GM23338 (cell line): ENCODE results near the gene KLHL25. TPM values are rescaled to one million over a fixed set of nuclear protein-coding genes. Genes with fewer than 3 reads are reported as not detected.

Source experiments
- ATAC-seq: fragments of 200-7000 bp; cut with Tn5 transposase; 3 replicates; pipeline ENCODE4 v1.9.1; 2020
- DNase-seq: peaks from one replicate; pipeline ENCODE4 v3.0.0-alpha.2; 2015; ENCODE audit warnings: low spot score
- H2AFZ ChIP-seq: fragments of 200-600 bp; sonication (generic); 2 replicates; pipeline ENCODE4 v1.8.0; 2016; ENCODE audit warnings: antibody characterized with exemption, mild to moderate bottlenecking, moderate library complexity
- H3F3A ChIP-seq: fragments of 200-600 bp; sonication (generic); replicated peaks from 2 replicates; pipeline ENCODE4 v1.8.0; 2017; ENCODE audit warnings: antibody characterized with exemption, mixed run types, low read depth
- H3K27ac ChIP-seq: fragments of 200-600 bp; sonication (generic); 2 replicates; pipeline ENCODE4 v1.6.1; 2016; ENCODE audit warnings: low read depth
- H3K27me3 ChIP-seq: fragments of 200-600 bp; sonication (generic); 2 replicates; pipeline ENCODE4 v1.8.0; 2016; ENCODE audit warnings: mild to moderate bottlenecking, mixed run types, moderate library complexity; ENCODE audit not compliant: insufficient read depth
- H3K36me3 ChIP-seq: fragments of 200-600 bp; sonication (generic); 2 replicates; pipeline ENCODE4 v1.8.0; 2016; ENCODE audit warnings: mild to moderate bottlenecking; ENCODE audit not compliant: insufficient read depth
- H3K4me1 ChIP-seq: fragments of 200-600 bp; sonication (generic); 2 replicates; pipeline ENCODE4 v1.8.0; 2016; ENCODE audit warnings: mild to moderate bottlenecking, moderate library complexity; ENCODE audit not compliant: insufficient read depth
- H3K4me2 ChIP-seq: fragments of 200-600 bp; sonication (generic); 2 replicates; pipeline ENCODE4 v1.7.1; 2017; ENCODE audit warnings: mixed run types
- H3K4me3 ChIP-seq: fragments of 200-600 bp; sonication (generic); 2 replicates; pipeline ENCODE4 v1.6.1; 2016; ENCODE audit warnings: mixed run types
- H3K79me2 ChIP-seq: fragments of 200-600 bp; sonication (generic); replicated peaks from 2 replicates; pipeline ENCODE4 v1.8.0; 2017; ENCODE audit warnings: mild to moderate bottlenecking; ENCODE audit not compliant: insufficient read depth
- H3K9me2 ChIP-seq: fragments of 200-600 bp; sonication (generic); 2 replicates; pipeline ENCODE4 v1.8.0; 2017; ENCODE audit not compliant: insufficient read depth
- H4K20me1 ChIP-seq: fragments of 200-600 bp; sonication (generic); replicated peaks from 2 replicates; pipeline ENCODE4 v1.8.0; 2017; ENCODE audit warnings: mild to moderate bottlenecking; ENCODE audit not compliant: insufficient read depth
- H3K27ac Mint-ChIP-seq: 2 replicates; pipeline ENCODE4 v1.8.0; 2020; ENCODE audit warnings: inconsistent platforms, mild to moderate bottlenecking, moderate library complexity, mixed read lengths
- H3K27me3 Mint-ChIP-seq: 3 replicates; pipeline ENCODE4 v1.8.0; 2022; ENCODE audit warnings: low read depth, mild to moderate bottlenecking, moderate library complexity, mixed read lengths, inconsistent platforms; ENCODE audit not compliant: insufficient read depth, poor library complexity
- H3K36me3 Mint-ChIP-seq: 3 replicates; pipeline ENCODE4 v1.8.0; 2021; ENCODE audit warnings: low read depth, mild to moderate bottlenecking, inconsistent platforms, moderate library complexity, mixed read lengths
- H3K4me1 Mint-ChIP-seq: 3 replicates; pipeline ENCODE4 v1.8.0; 2020; ENCODE audit warnings: mild to moderate bottlenecking, inconsistent platforms, mixed read lengths
- H3K4me3 Mint-ChIP-seq: 3 replicates; pipeline ENCODE4 v1.8.0; 2021; ENCODE audit warnings: moderate library complexity, mild to moderate bottlenecking, inconsistent platforms, mixed read lengths
- H3K9me3 Mint-ChIP-seq: 3 replicates; pipeline ENCODE4 v1.8.0; 2020; ENCODE audit warnings: moderate library complexity, mild to moderate bottlenecking, inconsistent platforms, mixed read lengths
- CREB1 ChIP-seq: fragments of 250-450 bp; sonication (Bioruptor Pico); IDR thresholded peaks from 2 replicates; pipeline ENCODE4 v1.5.0; 2020; ENCODE audit warnings: low read depth, mild to moderate bottlenecking, moderate library complexity
- CTCF ChIP-seq, 2 experiments: fragments of 200-600 bp in 1 of 2; sonication (generic) in 1 of 2; conservative IDR thresholded peaks; 2 replicates each; pipeline versions ENCODE4 v1.5.1 to v1.6.1; 2016 to 2017; ENCODE audit warnings: antibody characterized with exemption in 2 of 2, low read depth in 2 of 2, mild to moderate bottlenecking in 2 of 2, moderate library complexity in 1 of 2
- EZH2phosphoT487 ChIP-seq: fragments of 200-600 bp; sonication (generic); IDR thresholded peaks from one replicate; pipeline ENCODE4 v1.8.1; 2018; ENCODE audit warnings: antibody characterized with exemption; ENCODE audit not compliant: unreplicated experiment
- JUNB ChIP-seq: IDR thresholded peaks from one replicate; pipeline ENCODE4 v1.6.1; 2016; ENCODE audit warnings: antibody characterized with exemption; ENCODE audit not compliant: unreplicated experiment
- POLR2AphosphoS5 ChIP-seq: IDR thresholded peaks from 2 replicates; pipeline ENCODE4 v1.6.1; 2016; ENCODE audit warnings: antibody characterized with exemption, low read depth
- REST ChIP-seq: IDR thresholded peaks from one replicate; pipeline ENCODE4 v1.6.1; 2018; ENCODE audit warnings: antibody characterized with exemption; ENCODE audit not compliant: unreplicated experiment
- STAT1 ChIP-seq: IDR thresholded peaks from one replicate; pipeline ENCODE4 v1.6.1; 2016; ENCODE audit warnings: antibody characterized with exemption; ENCODE audit not compliant: unreplicated experiment
- ZNF114 ChIP-seq: fragments of 250-450 bp; sonication (Bioruptor Pico); IDR thresholded peaks from 2 replicates; pipeline ENCODE4 v1.5.0; 2020; ENCODE audit warnings: mild to moderate bottlenecking, moderate library complexity
- ZNF462 ChIP-seq: fragments of 250-450 bp; sonication (Bioruptor Pico); IDR thresholded peaks from 2 replicates; pipeline ENCODE4 v1.5.0; 2020; ENCODE audit warnings: mild to moderate bottlenecking, moderate library complexity
- polyA plus RNA-seq: library from polyadenylated mRNA; unstranded; fragments of >200 nt; fragmentation: Nextera tagmentation; extraction: Ambion mirVana; gene quantifications from 2 replicates; pipeline ENCODE4 v1.2.1, GENCODE V29; 2016
- total RNA-seq: library from RNA; depleted of rRNA; stranded (reverse); fragments of >200 nt; shearing (Covaris generic); gene quantifications from 2 replicates; pipeline ENCODE4 v1.2.3, GENCODE V29; 2014

The KLHL25 gene
- total and polyA plus RNA-seq, 2 experiments from 2014 or later: 5.2 to 28.5 TPM

DNA sequence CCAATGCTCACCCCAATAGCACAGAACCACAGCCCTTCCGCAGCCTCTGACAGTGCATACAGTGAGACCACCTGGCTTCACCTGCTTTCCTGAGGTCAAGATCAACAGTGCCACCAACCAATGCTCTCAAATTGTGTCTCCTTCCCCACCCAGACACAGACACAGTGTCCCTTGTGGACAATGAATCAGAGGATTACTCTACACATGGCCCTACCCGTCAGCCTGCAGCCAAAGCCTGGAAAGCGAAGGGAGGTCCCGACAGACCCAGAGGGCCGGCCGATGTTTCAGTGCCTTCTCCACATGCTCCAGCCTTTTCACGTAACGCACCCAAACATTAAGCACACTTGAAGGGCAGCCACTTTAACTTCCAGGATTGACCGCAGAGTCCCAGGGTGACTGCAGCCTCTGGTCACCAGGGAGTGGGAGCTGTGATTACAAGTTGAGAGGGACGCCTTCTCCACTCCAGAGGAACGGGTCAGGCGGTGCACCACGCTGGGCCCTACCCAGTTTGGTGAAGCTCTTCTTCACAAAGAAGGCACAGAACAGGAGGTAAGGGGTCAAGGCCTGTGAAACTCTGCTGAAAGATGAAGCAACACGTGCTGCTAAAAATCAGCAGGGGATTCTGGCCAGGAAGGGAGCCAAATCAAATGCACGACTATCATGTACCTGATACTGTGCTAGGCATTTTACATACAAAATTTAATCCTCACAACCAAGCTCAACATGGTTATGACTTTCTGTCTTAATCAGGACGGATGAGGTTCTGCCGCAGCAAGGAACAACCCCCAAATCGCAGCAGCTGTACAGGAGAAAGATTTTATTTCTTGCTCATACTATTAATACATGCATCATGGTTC is 17.2 kb downstream of the KLHL25 start (continued):
- no peak for TF ChIP-seq CTCF (conservative IDR thresholded peaks at IDR 0.05; ENCODE audit: low read depth in 2 of 2)

DNA sequence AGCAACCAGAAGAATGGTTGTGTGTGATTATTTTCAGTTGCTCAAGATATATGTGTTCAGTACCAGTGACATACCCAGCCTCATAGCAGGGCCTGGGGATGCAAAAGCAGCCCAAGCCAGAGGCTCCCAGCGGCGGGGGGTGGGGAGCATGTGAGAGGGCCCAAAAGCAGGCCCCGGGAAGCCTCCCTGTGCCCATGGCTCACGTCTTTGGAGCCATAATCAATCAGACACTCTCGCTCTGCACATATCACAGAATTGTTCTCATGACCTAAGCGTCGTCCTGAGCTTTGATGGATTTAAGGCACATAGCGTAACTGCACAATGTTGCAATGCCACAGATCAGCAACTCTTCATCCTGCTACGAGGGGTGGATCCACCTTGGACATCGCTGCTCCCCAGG is 20.8 kb downstream of the KLHL25 start:
- H3K27me3 Mint-ChIP-seq: peaks cover 7% of the 10 kb centered on the region
- H3K9me3 Mint-ChIP-seq: no peaks in the 10 kb centered on the region
- DNase-seq (no peak), ATAC-seq (no peak)
- TF ChIP-seq ZNF114 (CRISPR knock-in tag) (no peak), EZH2phosphoT487 (no peak), POLR2AphosphoS5 (no peak), JUNB (no peak), REST (no peak), STAT1 (no peak), ZNF462 (CRISPR knock-in tag) (no peak), CREB1 (CRISPR knock-in tag) (no peak)
- no peak overlapping the region for H2AFZ ChIP-seq
- H3K4me3 ChIP-seq: no peak overlapping the region
- no peak overlapping the region for H3K27ac Mint-ChIP-seq
- H3K36me3 Mint-ChIP-seq: peaks cover 9% of the 10 kb centered on the region; the same call in 2 of the 3 replicates
- no peaks in the 10 kb centered on the region for H3K36me3 ChIP-seq
- no peak overlapping the region for H3K4me2 ChIP-seq
- peaks cover 97% of the 10 kb centered on the region for H3K79me2 ChIP-seq
- no peaks in the 10 kb centered on the region for H3K27me3 ChIP-seq
- no peaks in the 10 kb centered on the region for H3F3A ChIP-seq
- peaks cover 27% of the 10 kb centered on the region for H4K20me1 ChIP-seq
- H3K4me1 ChIP-seq: no peaks in the 10 kb centered on the region; the same call in 1 of the 2 replicates
- H3K27ac ChIP-seq: no peak overlapping the region
- no peak overlapping the region for H3K4me3 Mint-ChIP-seq
- peaks cover 29% of the 10 kb centered on the region for H3K4me1 Mint-ChIP-seq
- H3K9me2 ChIP-seq: no peaks in the 10 kb centered on the region
